DND-41 (cell line): ENCODE measurements around the gene NTSR2.

Experiments
- EZH2 ChIP-seq: IDR thresholded peaks from 3 replicates; pipeline ENCODE4 v1.6.1; 2012; ENCODE audit warnings: borderline replicate concordance, low read depth, mild to moderate bottlenecking, moderate library complexity, low read length, inconsistent platforms; ENCODE audit not compliant: severe bottlenecking
- TF ChIP-seq, protein P1 (sequence below): IDR thresholded peaks from 2 replicates; pipeline ENCODE4 v1.5.1; 2012; ENCODE audit warnings: borderline replicate concordance, low read length, moderate library complexity, mild to moderate bottlenecking; ENCODE audit not compliant: poor library complexity, severe bottlenecking; ENCODE audit errors: extremely low read depth

- no peak for TF ChIP-seq EZH2
- TF ChIP-seq, protein P1, sequence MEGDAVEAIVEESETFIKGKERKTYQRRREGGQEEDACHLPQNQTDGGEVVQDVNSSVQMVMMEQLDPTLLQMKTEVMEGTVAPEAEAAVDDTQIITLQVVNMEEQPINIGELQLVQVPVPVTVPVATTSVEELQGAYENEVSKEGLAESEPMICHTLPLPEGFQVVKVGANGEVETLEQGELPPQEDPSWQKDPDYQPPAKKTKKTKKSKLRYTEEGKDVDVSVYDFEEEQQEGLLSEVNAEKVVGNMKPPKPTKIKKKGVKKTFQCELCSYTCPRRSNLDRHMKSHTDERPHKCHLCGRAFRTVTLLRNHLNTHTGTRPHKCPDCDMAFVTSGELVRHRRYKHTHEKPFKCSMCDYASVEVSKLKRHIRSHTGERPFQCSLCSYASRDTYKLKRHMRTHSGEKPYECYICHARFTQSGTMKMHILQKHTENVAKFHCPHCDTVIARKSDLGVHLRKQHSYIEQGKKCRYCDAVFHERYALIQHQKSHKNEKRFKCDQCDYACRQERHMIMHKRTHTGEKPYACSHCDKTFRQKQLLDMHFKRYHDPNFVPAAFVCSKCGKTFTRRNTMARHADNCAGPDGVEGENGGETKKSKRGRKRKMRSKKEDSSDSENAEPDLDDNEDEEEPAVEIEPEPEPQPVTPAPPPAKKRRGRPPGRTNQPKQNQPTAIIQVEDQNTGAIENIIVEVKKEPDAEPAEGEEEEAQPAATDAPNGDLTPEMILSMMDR: no peak
Observed at GRCh38 chr2:11655495-11655894, 14.5 kb downstream of the NTSR2 start.
